NCI-H2196 (cell line): Measurements from ENCODE around the gene SAPCD2.
A peak's percentile ranks its signal among the peaks of the same experiment; 100 is the strongest.
"Not testable (repeated sequence)": the region's sequence is repeated elsewhere in the genome, so short reads cannot be mapped to it uniquely, and the experiment has no call there.

Experiments used
- DNase-seq: peaks from one replicate; lab custom pipeline; 2025; ENCODE audit not compliant: unreplicated experiment; lab: John Stamatoyannopoulos, UW

The SAPCD2 gene

GRCh38 chr9:137033481-137033880, 36.9 kb downstream of the SAPCD2 start:
- not testable (repeated sequence) for DNase-seq

GRCh38 chr9:137032858-137033257, 37.5 kb downstream of the SAPCD2 start:
- DNase-seq: no peak

- no peak for DNase-seq
Measured at GRCh38 chr9:137031904-137032640, 38.3 kb downstream of the SAPCD2 start, which contains the start of gene FUT7. Gene FUT7 (minus strand): TSS chr9:137032088. CDS start chr9:137031991, 97 bp downstream.

- no peak for DNase-seq
Measured at GRCh38 chr9:137030538-137031527, 39.5 kb downstream of the SAPCD2 start.

GRCh38 chr9:137030006-137030405, 40.4 kb downstream of the SAPCD2 start:
- DNase-seq: no peak

- peak; percentile 73 for DNase-seq
Measured at GRCh38 chr9:137029058-137029936, 41.1 kb downstream of the SAPCD2 start.

GRCh38 chr9:137028263-137029057, 41.9 kb downstream of the SAPCD2 start:
- peak; percentile 84 for DNase-seq

- DNase-seq: no peak
Measured at GRCh38 chr9:137027369-137028262, 42.7 kb downstream of the SAPCD2 start, which contains the start of gene ABCA2. Gene ABCA2 (minus strand): TSS chr9:137028237. CDS start chr9:137028140, 97 bp downstream.

GRCh38 chr9:137026828-137027227, 43.5 kb downstream of the SAPCD2 start:
- peak; percentile 14 for DNase-seq

- DNase-seq: no peak
Measured at GRCh38 chr9:137026384-137026783, 44.0 kb downstream of the SAPCD2 start.

GRCh38 chr9:137025517-137025966, 44.8 kb downstream of the SAPCD2 start:
- peak; percentile 95 for DNase-seq

GRCh38 chr9:137023583-137023991, 46.8 kb downstream of the SAPCD2 start:
- no peak for DNase-seq

GRCh38 chr9:137023157-137023556, 47.2 kb downstream of the SAPCD2 start:
- no peak for DNase-seq

GRCh38 chr9:137022662-137023008, 47.7 kb downstream of the SAPCD2 start:
- DNase-seq: no peak

- DNase-seq: peak; percentile 97
Measured at GRCh38 chr9:137021979-137022661, 48.2 kb downstream of the SAPCD2 start.

- no peak for DNase-seq
Measured at GRCh38 chr9:137021568-137021978, 48.8 kb downstream of the SAPCD2 start.

- no peak for DNase-seq
Measured at GRCh38 chr9:137020771-137021567, 49.4 kb downstream of the SAPCD2 start.
